DMS153 (cell line): ENCODE results near the gene LRIG1.

Source experiments
- DNase-seq: peaks from one replicate; lab custom pipeline; 2025; lab: John Stamatoyannopoulos, UW

LRIG1 gene

DNA sequence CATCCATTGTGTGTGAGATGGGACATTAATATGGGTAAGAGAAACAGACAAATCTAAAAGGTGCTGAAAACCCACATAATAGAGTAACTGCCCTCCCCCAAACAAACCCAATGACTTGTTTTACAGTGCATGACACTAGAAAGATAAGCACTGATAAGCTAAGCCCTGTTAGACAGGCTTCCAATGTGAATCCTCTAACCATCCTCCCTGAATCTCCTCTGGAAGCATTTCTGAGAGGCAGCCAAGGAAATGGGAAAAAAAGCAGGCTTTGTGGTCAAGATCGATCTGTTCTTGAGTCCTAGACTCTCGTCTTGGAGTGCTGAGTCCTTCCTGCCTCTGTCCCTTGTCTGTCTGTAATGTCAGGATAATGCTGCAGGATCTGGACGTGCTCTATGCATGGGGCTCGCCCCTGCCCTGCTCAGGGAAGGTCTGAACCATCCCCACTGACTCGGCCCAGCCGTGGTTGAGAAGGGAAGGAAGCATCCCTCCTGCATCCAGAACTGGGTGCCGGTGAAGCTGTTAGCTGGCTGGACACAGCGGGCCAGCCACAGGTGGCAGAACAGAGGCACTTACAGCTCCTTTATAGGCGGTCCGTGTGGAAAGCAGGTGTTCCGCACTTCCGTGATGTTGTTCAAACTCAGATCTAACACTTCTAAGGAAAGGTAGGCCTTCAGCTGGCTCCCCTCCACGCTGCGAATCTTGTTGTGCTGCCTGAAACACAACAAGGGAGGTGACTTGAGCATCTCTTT, 84.1 kb downstream of the LRIG1 start:
- DNase-seq: no peak

DNA sequence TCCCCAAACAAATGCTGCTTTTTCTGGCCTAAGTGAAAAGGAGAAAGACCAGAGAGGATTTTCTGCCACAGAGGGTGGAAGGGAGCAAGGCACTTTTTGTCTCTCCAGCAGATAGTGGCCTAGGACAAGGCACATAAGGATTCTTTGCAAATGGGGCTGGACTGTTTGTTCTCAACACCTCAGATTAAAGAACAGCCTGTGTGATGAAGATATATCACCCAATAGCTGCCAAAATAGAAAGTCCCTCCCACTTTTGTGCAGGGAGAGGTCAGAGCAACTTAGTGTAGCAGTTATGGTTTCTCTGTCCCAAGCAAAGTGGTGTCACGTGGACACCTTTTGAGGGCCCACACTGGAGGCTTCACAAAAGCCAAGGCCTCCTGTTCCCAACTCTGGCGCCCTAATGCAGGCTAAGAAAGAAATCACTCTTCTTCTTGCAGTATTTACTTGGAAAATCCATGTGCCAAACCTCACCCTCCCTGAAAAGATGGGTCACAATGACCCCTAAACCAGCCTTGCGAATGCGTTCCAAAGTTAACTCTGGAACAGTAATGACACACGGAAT, 84.9 kb downstream of the LRIG1 start:
- no peak for DNase-seq

DNA sequence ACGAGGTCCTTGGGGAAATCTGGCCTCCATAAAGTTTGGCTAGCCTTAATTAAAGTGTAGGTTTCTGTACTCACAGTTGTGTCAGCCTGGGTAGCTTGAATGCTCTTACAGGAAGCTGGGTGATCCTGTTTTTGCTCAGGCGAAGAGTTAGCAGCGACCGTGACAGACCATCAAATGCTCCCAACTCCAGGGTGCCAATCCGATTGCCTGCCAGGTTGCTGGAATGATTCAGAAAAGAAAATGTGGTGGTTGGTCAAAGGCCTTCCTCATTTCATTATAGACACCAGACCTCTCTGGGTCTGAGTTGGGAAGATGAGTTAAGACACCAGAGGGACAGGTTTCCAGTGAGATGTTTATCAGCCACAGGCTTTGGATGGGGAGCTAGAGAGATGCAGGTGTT, 86.0 kb downstream of the LRIG1 start:
- DNase-seq: no peak

DNA sequence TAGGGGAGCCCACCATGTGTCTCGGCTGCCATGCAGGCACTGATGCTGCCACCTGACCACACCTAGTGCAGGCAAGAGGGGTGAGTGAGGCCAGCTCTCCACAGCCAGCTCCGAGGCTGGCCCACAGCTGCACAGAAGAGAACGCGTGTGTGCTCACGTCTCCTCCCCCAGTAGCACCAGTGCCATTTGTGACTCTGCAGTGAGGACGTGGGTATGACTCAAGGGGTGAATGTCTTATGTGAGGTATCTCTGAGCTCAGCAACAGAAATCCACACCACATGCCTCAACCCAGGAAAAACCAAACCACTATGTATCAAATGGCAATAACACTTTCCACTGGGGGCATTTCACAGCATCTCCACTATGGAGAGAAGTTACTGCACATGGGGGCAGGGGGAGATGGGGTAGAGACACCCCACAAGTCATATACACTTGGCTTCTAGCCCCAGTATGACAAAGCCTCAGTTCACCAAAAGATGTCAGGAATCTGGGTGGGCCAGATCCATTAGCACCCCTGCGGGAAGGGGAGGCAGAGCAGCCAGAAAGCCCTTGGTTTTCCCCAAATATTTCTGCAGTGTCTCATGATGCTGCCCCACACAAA, 87.6 kb downstream of the LRIG1 start:
- DNase-seq: no peak

DNA sequence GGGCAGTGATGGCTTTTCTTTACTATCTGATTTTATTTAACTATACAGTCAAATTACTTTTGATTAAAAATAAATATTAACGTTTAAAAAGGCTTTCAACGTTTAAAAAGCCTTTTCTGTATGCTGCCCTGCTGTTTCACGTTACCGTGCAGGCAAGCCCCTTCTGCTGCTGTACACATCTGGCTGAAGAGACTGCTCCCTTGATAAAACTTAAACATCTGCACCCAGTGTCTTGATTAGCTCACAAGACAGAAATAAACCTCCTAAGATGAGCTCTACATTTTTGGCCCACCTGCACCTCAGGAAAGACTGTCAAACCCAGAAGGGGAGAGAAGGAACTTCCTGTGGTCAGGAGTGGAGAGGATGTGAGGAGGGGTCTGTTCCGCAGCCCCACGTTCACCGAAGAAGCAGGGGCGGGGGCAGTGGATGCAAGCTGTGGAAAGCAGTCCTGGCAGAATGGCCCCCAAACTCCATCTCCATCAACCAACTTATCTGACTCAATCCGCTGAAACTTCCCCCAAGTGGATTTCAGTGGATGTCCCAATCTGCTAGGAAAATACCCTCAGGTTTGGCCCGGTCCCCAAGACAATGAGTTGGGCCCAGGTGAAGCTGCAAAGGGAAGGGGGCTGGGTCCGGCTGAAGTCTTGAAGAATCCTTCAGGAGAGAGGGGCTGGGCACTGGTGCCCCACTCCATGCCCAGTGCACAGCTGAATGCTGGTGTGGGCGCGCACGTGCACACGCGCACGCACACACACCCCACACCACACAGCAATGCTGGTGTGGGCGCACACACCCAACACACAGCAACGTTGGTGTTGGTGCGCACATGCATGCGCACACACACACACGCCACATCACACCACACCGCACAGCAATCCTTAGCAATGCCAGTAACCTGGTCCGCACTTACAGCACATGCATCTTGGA, 88.6 kb downstream of the LRIG1 start:
- DNase-seq: no peak

DNA sequence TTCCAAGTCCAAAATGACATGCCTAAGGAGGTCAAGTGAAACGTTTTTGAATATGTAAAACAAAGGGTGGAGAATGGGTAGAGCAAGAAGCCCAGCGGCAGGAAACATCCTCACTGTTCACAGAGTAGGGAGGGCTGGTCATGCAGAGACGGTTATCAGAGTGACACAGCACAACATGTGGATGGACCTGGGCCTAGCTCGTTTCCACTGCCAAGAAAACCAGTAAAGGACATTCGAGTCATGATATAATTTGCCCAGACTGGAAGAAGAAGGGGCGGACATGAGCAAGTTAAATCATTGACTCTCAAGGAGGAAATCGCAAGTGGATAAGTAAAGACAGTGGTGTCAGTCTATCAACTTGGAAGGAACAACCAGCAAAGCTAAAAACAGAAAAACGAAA, 89.3 kb downstream of the LRIG1 start:
- DNase-seq: no peak

DNA sequence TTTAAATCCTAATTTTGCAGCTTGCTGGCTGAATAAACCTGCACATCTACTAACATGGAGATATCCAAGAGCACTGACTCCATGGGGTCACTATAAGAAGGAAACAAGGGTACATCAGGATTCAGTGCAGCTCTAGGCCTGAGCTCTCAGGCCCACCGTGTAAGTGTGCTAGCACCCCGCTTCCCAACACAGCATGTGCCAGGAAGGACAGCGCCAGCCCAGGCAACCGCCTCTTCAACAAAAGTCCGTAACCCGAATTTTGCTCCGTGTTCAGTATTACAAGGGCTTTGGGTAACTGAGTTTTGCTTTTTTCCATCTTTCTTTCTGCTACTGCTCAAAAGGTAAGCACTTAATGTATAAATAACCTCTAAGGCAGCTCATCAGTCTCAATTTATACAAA, 89.8 kb downstream of the LRIG1 start:
- DNase-seq: no peak

DNA sequence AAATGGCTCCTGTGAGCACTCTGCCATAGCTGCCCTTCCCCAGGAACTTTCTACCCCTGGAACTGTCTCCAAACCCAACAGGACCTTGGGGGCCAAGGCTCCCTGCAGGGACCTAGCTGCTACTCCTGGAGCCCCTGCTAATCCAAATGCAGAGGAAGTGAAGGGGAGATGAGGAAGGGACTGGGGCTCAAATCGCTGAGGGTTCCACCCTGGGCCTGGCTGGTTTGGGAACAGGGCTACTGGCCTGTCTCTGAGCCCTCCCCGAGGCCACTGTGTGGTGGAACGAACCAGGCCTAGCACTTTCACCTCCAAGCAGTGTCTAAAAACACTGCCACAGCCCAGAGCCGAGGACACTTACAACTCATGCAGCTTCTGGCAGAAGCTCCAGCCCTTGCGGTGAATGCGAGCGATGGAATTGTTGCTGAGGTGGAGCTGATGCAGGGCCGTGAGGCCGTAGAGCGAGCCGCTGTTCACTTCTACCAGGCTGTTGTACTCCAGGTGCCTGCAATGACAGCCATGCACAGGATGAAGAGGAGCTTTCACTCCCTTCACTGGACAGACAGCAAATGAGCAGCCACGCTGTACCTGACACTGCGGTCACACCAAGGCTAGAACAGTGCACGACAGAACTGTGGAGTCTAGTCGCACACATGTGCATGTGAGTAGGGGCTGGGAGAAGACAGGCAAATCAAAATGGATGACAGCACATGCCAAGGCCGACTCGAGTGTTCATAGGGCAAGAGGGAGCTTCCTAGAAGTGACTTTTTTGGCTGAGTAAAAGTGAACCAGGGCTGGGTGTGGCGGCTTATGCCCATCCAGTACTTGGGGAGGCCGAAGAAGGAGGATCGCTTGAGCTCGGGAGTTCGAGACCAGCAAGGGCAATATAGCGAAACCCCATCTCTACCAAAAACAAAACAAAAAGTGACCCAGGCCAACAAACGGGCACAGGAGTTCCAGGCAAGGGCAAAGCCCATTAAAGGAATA, 90.8 kb downstream of the LRIG1 start:
- DNase-seq: no peak

DNA sequence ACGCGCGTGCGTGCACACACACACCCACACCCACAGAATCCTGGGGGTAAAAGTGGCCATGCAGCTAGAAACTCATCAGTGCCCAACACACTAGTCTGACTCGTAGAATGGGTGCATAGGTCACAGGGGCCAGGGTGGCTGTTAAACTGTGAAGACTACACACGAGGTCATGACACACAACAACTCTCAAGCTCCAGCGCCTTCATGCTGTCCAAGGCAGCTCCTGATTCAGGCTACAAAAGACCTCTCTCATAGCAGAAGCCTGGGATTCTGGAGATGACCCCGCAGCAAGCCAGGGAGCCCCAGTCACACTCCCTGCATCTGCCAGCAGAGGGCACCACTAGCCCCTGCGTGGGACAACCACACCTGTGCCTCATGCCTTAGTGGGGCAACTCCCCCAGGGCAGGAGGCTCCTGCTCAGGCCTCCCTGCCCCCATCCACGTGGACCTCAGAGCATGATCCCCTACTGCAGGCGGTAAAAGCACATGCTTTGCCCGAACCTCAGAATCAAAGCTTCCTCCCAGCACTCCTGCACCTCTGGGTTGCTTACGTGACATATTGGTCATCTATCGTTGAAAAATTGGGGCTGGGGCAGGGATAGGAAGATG, 93.1 kb downstream of the LRIG1 start:
- no peak for DNase-seq

DNA sequence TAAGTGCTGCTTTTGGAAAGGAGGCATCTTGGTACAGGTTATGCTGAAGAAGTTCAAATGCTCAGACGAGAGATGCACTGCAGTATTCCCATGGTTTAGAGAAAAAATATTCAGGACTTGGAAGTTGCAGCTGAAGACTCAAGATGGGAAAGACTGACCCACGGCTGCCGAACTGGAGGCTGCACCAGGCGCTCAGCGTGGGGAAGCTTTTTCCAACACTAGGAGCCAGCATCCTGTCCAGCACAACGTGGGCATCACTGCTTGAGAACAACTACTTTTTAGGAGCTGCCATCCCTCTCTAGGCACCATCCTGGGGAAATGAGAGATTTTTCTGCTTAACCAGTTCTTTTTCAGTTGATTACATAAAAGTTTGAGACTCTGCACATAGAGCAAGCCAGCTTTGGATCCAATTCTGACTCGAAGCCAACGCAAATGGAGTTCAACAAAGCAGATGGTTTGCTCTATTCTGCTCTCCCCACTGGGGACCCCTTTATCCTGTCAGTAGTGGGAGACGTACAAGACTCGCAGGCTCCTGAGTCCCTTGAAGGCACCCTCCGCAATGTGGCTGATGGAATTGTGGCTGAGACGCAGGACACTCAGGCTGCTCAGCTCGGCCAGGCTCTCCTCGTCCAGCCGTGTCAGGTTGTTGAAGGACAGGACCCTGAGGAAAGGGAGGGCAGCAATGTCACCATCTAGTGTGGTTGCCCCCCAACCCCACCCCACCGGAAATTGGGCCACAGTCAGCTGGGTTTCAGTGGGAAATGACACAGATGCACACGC, 93.8 kb downstream of the LRIG1 start:
- DNase-seq: no peak

DNA sequence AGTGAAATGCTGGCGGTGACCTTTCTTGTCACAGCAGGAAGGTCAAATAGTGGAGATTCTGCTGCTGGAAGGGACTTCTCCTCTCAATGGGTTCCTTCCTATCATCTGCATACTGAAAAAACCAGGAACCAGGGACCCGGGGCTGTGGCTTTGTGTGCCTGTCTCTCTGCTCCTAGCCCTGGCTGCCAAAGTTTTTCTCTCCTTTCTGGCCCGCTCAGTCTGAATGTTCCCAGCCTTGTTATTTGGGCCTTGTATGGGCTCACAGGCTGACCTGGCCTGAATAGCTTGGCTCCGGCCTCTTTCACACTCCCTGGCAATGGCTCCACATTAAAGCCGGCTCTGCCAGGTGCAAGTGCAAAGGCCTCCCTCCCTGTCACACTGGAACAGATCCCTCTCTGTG, 94.7 kb downstream of the LRIG1 start:
- no peak for DNase-seq

DNA sequence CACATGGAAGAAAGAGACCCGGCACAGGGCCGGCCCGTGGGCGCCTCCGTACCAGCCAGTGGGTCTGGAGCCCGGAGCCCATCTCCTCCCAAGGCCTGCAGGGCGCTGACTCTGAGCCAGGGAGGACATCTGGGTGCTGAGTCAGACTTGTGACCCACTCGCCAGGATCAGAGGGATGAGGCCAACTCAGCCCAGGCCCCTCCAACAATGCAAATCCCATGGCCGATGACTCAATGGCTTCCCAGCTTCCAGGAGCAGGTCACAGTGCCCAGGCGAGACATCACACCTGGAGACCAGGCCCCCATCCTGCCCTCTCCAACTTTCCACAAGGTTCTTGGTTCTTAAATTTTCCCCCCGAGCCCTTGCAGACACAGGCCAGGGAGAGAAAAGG, 95.1 kb downstream of the LRIG1 start:
- no peak for DNase-seq

DNA sequence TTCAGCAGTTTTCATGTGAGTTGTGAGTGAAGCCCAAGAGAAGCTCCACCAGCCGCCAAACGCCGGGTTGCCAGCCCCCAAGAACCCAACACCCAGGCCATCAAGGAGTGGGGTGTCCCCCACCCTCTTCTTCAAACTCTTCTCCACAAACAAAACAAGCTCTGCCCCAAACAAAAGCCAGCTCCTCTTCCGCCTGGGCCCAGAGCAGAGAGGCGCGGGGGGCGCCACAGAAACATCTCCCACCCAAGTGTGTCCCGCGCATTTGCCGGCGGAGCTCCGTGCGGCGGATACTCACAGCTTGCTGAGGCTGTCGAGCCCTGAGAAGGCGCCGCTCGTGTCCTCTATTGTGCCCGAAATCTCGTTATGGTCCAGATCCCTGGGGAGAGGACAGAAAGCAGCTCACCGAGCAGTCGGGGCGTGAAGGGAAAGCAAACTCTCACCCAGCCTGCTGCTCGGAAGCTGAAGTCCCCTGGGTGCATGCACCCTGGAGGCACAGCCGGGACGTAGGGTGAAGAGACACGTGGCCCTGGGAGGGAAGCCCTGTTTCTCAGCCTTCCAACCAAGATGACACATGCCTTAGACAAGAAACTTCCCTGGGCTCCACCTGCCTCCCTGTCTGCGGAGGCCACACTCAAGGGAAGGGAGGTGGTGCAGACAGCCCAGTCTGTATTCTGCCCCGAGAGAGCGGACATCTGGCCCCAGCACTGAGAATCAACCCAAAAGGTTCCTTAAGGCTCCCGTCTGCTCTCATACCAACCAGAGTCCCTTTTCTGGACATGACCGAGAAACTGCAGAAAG, 95.7 kb downstream of the LRIG1 start:
- no peak for DNase-seq

DNA sequence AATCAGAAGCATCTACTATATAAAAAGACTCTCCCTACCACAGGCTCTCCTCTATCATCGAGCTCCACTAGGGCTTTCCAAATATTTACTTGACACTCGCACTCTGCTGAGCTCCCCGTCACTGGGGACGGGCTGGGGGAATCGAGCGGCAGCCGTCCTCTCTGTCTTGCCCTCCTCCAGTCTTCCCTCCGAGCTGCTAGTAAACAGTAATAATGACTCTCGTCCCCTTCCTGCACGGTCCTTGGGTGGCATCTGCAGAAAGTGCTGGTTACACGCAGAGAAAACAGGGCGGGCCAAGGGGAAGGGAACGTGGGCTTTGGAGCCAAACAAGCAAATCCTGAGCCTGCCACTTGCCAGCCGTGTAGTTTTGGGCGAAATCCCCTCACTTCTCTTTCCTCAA, 96.6 kb downstream of the LRIG1 start:
- no peak for DNase-seq

DNA sequence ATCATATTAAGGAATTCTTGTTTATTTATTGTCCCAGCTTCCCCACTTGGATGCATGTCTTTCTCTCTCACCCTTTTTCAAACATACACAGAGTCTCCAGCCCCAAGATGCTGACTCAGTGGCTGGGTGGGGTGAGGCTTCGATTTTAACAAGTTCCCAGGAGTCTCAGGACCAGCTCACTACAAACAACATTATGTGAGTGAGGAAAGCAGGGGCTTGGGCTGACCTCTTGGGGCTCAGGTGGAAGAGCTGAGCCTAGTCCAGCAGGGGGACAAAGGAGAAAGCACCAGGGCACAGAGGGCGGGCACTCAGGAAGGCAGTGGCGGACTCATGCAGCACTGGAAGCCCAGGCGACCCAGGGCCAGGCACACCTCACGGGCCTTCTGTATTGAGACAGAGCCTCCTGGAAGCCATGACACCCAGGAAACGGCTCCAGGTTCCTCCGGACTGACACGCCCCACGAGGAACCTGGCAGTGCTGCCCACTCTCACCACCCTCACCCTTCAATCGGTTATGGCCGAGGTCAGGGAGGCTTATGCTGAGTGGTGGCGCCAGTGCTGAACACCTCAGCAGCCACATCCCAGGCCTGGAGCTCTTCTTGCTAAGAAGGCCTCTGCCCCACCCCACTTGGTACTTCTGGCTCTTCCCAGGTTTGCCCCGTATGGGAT, 97.4 kb downstream of the LRIG1 start:
- no peak for DNase-seq

DNA sequence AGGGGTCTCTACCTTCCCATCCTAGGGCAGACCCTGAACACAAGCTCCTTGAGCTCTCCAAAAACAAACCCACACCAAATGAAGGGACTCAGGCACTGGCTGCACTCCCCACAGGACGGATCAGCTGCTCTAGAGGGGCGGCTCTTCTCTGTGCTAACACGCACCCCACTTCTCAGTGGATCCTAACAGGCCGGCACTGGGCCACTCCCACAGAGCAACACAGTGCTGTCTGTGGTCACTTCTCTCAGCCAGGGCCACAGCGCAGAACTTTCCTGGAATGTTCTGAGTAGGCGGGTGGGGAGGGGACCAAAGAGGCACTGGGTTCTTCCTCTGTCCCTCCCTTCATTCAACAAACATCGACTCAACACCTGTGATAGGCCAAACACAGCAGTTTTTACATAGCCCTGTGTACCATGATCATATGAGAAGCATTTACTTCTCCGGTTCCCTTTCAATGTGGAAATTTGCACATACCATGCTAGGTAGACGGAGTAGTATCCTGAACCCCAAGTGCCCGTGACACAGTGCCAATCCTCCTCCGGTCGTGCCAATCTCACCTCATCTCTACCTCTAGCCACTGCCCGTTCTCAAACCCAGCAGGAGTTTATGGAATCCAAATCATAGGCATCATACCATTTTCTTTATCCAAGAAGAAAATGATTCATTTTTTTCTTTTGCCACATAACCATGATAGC, 98.1 kb downstream of the LRIG1 start:
- DNase-seq: no peak

DNA sequence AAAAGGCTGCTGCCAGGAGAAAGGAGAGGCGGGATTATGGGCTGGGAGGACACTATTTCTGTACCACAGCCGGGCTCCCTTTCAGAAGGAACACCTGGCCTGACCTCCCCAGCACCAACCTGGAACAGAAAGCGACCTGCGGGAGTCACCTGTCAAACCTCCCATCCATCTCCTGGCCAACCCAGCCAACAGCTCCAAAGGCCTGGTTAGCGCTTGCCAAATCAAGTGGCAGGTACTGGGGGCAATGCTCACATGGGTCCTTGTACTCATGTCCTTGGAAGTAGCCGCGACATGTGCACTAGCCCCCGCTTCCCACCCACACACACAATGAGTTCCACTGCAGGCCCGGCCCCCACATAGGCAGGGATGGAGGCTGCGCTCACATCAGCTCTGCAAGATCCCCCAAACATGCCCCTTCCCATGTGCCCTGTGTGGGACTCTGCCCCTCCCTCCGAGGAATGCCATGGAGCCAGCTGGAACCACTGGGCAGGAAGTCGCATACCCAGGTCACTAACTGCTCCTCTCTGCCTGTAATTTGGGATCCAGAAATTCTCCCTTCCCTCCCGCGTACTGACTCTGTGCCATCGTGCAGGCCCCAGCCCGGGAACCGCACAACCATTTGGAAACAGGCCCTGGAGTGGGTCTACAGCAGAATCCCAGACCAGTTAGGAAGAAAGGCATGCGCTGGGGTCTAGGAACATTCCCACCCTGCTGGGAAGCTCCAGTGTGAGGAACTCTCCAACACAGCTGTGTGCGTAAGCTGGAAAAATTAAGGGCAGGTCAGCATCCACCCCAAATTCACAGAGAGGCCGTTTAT, 98.9 kb downstream of the LRIG1 start:
- DNase-seq: no peak
